ENCODE measurements around the gene AOC3. TPM values are rescaled to one million over a fixed set of nuclear protein-coding genes. Genes with fewer than 3 reads are reported as not detected.

AOC3 gene
- total RNA-seq, 4 donors from 2014 or later, result 49.0 to 74.1 (median 53.0) TPM

- Histone ChIP-seq H3K9me3 (no peaks in the 10 kb centered on the region), H3K27me3 (no peaks in the 10 kb centered on the region), H3K4me3 (no peak overlapping the region), H3K36me3 (peaks cover 0 to 64% (median 13%) of the 10 kb centered on the region in 3 donors), H3K4me1 (peaks cover 0 to 27% (median 14%) of the 10 kb centered on the region in 4 donors), H3K27ac (no peak overlapping the region)
- DNase-seq (ENCODE audit: low spot score in 2 of 2), result no peak
- 90 to 93% methylated on average over 7 of the region's 7 CpGs for WGBS, 2 donors
- TF ChIP-seq CTCF (IDR thresholded peaks at IDR 0.05) (no peak), EP300 (IDR thresholded peaks at IDR 0.05) (no peak), POLR2A (IDR thresholded peaks at IDR 0.05) (no peak)
These were observed 29.8 kb upstream of the AOC3 start for GRCh38 chr17:42821176-42821575.

- DNase-seq (ENCODE audit: low spot score in 2 of 2), result no peak
- 97% methylated on average over 1 of the region's 1 CpG for WGBS, 2 donors
- Histone ChIP-seq H3K4me1 (peaks cover 0 to 26% (median 16%) of the 10 kb centered on the region in 4 donors), H3K36me3 (peaks cover 0 to under 1% (median 0%) of the 10 kb centered on the region in 3 donors), H3K27me3 (no peaks in the 10 kb centered on the region), H3K27ac (no peak overlapping the region), H3K4me3 (no peak overlapping the region), H3K9me3 (no peaks in the 10 kb centered on the region)
- no peak for TF ChIP-seq EP300 (IDR thresholded peaks at IDR 0.05)
- TF ChIP-seq CTCF (IDR thresholded peaks at IDR 0.05), result no peak
- no peak for TF ChIP-seq POLR2A (IDR thresholded peaks at IDR 0.05)
These were observed 23.5 kb upstream of the AOC3 start for GRCh38 chr17:42827472-42827871.

GRCh38 chr17:42830971-42831370 lies 20.0 kb upstream of the AOC3 start:
- H3K4me1 ChIP-seq, result peaks cover 0 to 33% (median 14%) of the 10 kb centered on the region in 4 donors
- no peaks in the 10 kb centered on the region for H3K27me3 ChIP-seq
- no peak overlapping the region for H3K27ac ChIP-seq
- H3K36me3 ChIP-seq, result peaks cover 0 to 12% (median 0%) of the 10 kb centered on the region in 3 donors
- DNase-seq (ENCODE audit: low spot score in 2 of 2), result no peak
- no peaks in the 10 kb centered on the region for H3K9me3 ChIP-seq
- no peak for TF ChIP-seq EP300 (IDR thresholded peaks at IDR 0.05)
- TF ChIP-seq POLR2A (IDR thresholded peaks at IDR 0.05), result no peak
- no peak for TF ChIP-seq CTCF (IDR thresholded peaks at IDR 0.05)
- no peak overlapping the region for H3K4me3 ChIP-seq

- no peaks in the 10 kb centered on the region for H3K27me3 ChIP-seq
- H3K9me3 ChIP-seq, result no peaks in the 10 kb centered on the region
- H3K27ac ChIP-seq, result peak overlapping the region; percentile 44 to 90 (median 88)
- TF ChIP-seq POLR2A (IDR thresholded peaks at IDR 0.05) (no peak), EP300 (IDR thresholded peaks at IDR 0.05) (no peak), CTCF (IDR thresholded peaks at IDR 0.05) (no peak)
- DNase-seq (ENCODE audit: low spot score in 2 of 2), result no peak
- WGBS, 2 donors, result 49 to 51% methylated on average over 9 of the region's 9 CpGs
- H3K36me3 ChIP-seq, result peaks cover 0 to 26% (median 5%) of the 10 kb centered on the region in 3 donors
- peak overlapping the region; percentile 52 to 96 (median 76) for H3K4me3 ChIP-seq
- peaks cover 0 to 36% (median 14%) of the 10 kb centered on the region in 4 donors for H3K4me1 ChIP-seq
These were observed 18.6 kb upstream of the AOC3 start for GRCh38 chr17:42832213-42832933.

- peaks cover 0 to 34% (median 13%) of the 10 kb centered on the region in 3 donors for H3K36me3 ChIP-seq
- H3K4me1 ChIP-seq, result peaks cover 0 to 36% (median 14%) of the 10 kb centered on the region in 4 donors
- H3K27ac ChIP-seq, result peak within 1 kb of the TSS; percentile 44 to 90 (median 88)
- peak within 1 kb of the TSS; percentile 52 to 96 (median 76) for H3K4me3 ChIP-seq
- H3K27me3 ChIP-seq, result no peaks in the 10 kb centered on the region
- WGBS, 2 donors, result 1% methylated on average over 60 to 61 of the region's 71 CpGs
- TF ChIP-seq EP300 (IDR thresholded peaks at IDR 0.05) (peak; percentile 74 to 98), CTCF (IDR thresholded peaks at IDR 0.05) (peak in 2 of 5 experiments; percentile 24 to 35), POLR2A (IDR thresholded peaks at IDR 0.05) (peak; percentile 86 to 89)
- H3K9me3 ChIP-seq, result no peaks in the 10 kb centered on the region
- peak; percentile 65 to 80 for DNase-seq (ENCODE audit: low spot score in 2 of 2)
These were observed 17.8 kb upstream of the AOC3 start, which contains the start of gene PSME3 for GRCh38 chr17:42832934-42833766. Gene PSME3 (plus strand): TSS chr17:42833397. CDS start chr17:42833632, 235 bp downstream.
